ENCODE results near the gene HOXB4. TPM values are rescaled to one million over a fixed set of nuclear protein-coding genes. Genes with fewer than 3 reads are reported as not detected.

HOXB4 gene
- total and polyA plus RNA-seq, 10 of the 15 experiments (the other 5 are each of a cell fraction or from before 2014, with no cell fraction given): 0.35 to 5.8 (median 3.0) TPM

DNA sequence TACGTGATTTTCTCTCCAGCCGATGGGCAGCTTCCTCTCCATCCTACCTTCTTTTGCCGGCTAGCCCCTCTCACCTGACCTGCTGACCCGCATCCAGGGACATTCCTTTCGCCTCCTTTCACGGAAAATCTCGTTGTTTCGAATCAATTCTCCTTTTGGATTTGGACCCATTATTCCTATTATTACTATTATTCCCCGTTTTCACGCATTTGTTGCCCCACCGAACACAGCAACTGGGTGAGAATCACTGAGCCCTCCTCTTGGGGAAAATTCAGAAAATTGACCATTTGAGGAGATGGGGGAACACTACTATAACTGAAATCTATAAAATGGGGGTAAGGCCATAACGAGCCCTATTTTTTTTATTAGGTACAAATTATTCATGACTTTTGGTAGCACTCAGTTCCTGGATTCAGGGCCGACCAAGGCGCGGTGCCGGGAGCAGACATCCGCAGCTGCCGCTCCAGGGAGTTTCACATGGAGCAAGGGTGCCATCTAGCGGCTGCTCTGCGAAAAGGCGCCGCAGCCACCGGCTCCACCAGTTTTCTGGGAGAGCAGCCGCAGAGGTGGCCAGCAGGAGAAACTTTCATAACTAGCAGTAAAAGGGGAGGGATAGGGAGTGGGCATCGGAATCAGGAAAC is 40.2 kb upstream of the HOXB4 start (continued):
- TF ChIP-seq BCLAF1 (IDR thresholded peaks at IDR 0.05) (no peak), BRCA1 (IDR thresholded peaks at IDR 0.05; ENCODE audit: low read depth, low read length) (no peak), PAX5 (IDR thresholded peaks at IDR 0.05; ENCODE audit: borderline replicate concordance, low read depth, low read length) (no peak), SRF (IDR thresholded peaks at IDR 0.05; ENCODE audit: low read depth in 2 of 2, low read length in 2 of 2) (no peak), ATF7 (IDR thresholded peaks at IDR 0.05; ENCODE audit: low read depth) (no peak), CHD1 (IDR thresholded peaks at IDR 0.05; ENCODE audit: low read depth, low read length) (no peak), CTCF (IDR thresholded peaks at IDR 0.05 in 2 of 3, conservative IDR thresholded peaks at IDR 0.05 in 1 of 3; ENCODE audit: control insufficient read depth in 2 of 3, extremely low read depth in 1 of 3, insufficient read depth in 1 of 3, low read depth in 3 of 3, low read length in 3 of 3) (peak; percentile 94 to 97 (median 96)), EP300 (IDR thresholded peaks at IDR 0.05; ENCODE audit: borderline replicate concordance in 1 of 2, control insufficient read depth in 1 of 2, low read depth in 2 of 2, low read length in 2 of 2) (no peak), MXI1 (IDR thresholded peaks at IDR 0.05; ENCODE audit: low read depth, low read length) (no peak), RFX5 (IDR thresholded peaks at IDR 0.05; ENCODE audit: low read depth, low read length) (no peak), YBX1 (IDR thresholded peaks at IDR 0.05) (no peak), EZH2 (IDR thresholded peaks at IDR 0.05; ENCODE audit: borderline replicate concordance, control insufficient read depth, low read depth, low read length) (peak; percentile 99; the same call in 1 of the 2 replicates), ZSCAN29 (IDR thresholded peaks at IDR 0.05) (no peak), CEBPB (IDR thresholded peaks at IDR 0.05; ENCODE audit: borderline replicate concordance in 1 of 2, low read depth in 2 of 2, low read length in 2 of 2) (no peak), NFXL1 (IDR thresholded peaks at IDR 0.05; ENCODE audit: borderline replicate concordance) (no peak), KAT2A (conservative IDR thresholded peaks at IDR 0.05; ENCODE audit: control insufficient read depth, low read depth, low read length) (no peak), SREBF1 (IDR thresholded peaks at IDR 0.05; ENCODE audit: low read length) (no peak), SMAD5 (IDR thresholded peaks at IDR 0.05; ENCODE audit: low read depth) (no peak), MEF2B (IDR thresholded peaks at IDR 0.05; ENCODE audit: partially characterized antibody, poor library complexity, severe bottlenecking) (no peak), ZNF622 (IDR thresholded peaks at IDR 0.05) (no peak), ZZZ3 (IDR thresholded peaks at IDR 0.05; ENCODE audit: control insufficient read depth, insufficient read length, low read depth) (no peak), PAX8 (IDR thresholded peaks at IDR 0.05) (no peak)
- TF ChIP-seq, protein P1, sequence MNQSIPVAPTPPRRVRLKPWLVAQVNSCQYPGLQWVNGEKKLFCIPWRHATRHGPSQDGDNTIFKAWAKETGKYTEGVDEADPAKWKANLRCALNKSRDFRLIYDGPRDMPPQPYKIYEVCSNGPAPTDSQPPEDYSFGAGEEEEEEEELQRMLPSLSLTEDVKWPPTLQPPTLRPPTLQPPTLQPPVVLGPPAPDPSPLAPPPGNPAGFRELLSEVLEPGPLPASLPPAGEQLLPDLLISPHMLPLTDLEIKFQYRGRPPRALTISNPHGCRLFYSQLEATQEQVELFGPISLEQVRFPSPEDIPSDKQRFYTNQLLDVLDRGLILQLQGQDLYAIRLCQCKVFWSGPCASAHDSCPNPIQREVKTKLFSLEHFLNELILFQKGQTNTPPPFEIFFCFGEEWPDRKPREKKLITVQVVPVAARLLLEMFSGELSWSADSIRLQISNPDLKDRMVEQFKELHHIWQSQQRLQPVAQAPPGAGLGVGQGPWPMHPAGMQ (IDR thresholded peaks at IDR 0.05; ENCODE audit: borderline replicate concordance): no peak
- TF ChIP-seq, protein P2, sequence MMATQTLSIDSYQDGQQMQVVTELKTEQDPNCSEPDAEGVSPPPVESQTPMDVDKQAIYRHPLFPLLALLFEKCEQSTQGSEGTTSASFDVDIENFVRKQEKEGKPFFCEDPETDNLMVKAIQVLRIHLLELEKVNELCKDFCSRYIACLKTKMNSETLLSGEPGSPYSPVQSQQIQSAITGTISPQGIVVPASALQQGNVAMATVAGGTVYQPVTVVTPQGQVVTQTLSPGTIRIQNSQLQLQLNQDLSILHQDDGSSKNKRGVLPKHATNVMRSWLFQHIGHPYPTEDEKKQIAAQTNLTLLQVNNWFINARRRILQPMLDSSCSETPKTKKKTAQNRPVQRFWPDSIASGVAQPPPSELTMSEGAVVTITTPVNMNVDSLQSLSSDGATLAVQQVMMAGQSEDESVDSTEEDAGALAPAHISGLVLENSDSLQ (IDR thresholded peaks at IDR 0.05): no peak

Data from GM12878 (cell line).